NOMO-1 treated with DMSO at 0.1 percent for 48 hours (cell line): Measurements from ENCODE around the gene DHRS13.
"Not testable (repeated sequence)": the region's sequence is repeated elsewhere in the genome, so short reads cannot be mapped to it uniquely, and the experiment has no call there.

Experiments
- DNase-seq: peaks from one replicate; lab custom pipeline; 2025; ENCODE audit not compliant: unreplicated experiment; lab: John Stamatoyannopoulos, UW

DHRS13 gene

GRCh38 chr17:28937044-28937729 lies 34.3 kb upstream of the DHRS13 start:
- DNase-seq: peak; percentile 65

- DNase-seq: no peak
These were observed 33.0 kb upstream of the DHRS13 start for GRCh38 chr17:28935744-28936460.

GRCh38 chr17:28934508-28934907 lies 31.6 kb upstream of the DHRS13 start:
- not testable (repeated sequence) for DNase-seq

GRCh38 chr17:28929787-28930186 lies 26.9 kb upstream of the DHRS13 start:
- DNase-seq: no peak

GRCh38 chr17:28928061-28928460 lies 25.2 kb upstream of the DHRS13 start:
- DNase-seq: no peak

- no peak for DNase-seq
These were observed 23.9 kb upstream of the DHRS13 start for GRCh38 chr17:28926786-28927185.

- DNase-seq: peak; percentile 79
These were observed 23.5 kb upstream of the DHRS13 start for GRCh38 chr17:28926366-28926765.

GRCh38 chr17:28925912-28926365 lies 23.1 kb upstream of the DHRS13 start:
- peak; percentile 92 for DNase-seq

- DNase-seq: no peak
These were observed 17.3 kb upstream of the DHRS13 start for GRCh38 chr17:28920201-28920600.

GRCh38 chr17:28918295-28918694 lies 15.4 kb upstream of the DHRS13 start:
- DNase-seq: no peak

- no peak for DNase-seq
These were observed 14.6 kb upstream of the DHRS13 start for GRCh38 chr17:28917465-28917864.

GRCh38 chr17:28917029-28917428 lies 14.2 kb upstream of the DHRS13 start:
- no peak for DNase-seq

GRCh38 chr17:28916302-28916934 lies 13.5 kb upstream of the DHRS13 start:
- DNase-seq: no peak

GRCh38 chr17:28912938-28913333 lies 10.1 kb upstream of the DHRS13 start:
- DNase-seq: no peak

- no peak for DNase-seq
These were observed 9.5 kb upstream of the DHRS13 start for GRCh38 chr17:28912281-28912937.

GRCh38 chr17:28911411-28912045 lies 8.6 kb upstream of the DHRS13 start:
- no peak for DNase-seq

GRCh38 chr17:28910534-28910933 lies 7.7 kb upstream of the DHRS13 start:
- no peak for DNase-seq

- no peak for DNase-seq
These were observed 5.8 kb upstream of the DHRS13 start for GRCh38 chr17:28908640-28909167.

GRCh38 chr17:28907709-28908475 lies 5.0 kb upstream of the DHRS13 start:
- no peak for DNase-seq
